ENCODE data around the gene TPO.

Gene TPO

GRCh38 chr2:1393321-1393720, 19.9 kb upstream of the TPO start:
- Mint-ChIP-seq H3K4me1 (peaks cover 19% of the 10 kb centered on the region), H3K9me3 (peaks cover 29% of the 10 kb centered on the region), H3K27ac (no peak overlapping the region), H3K36me3 (ENCODE audit: low read depth) (peaks cover 7% of the 10 kb centered on the region), H3K4me3 (no peak overlapping the region), H3K27me3 (ENCODE audit: low read depth, poor library complexity) (peaks cover 22% of the 10 kb centered on the region)
- TF ChIP-seq CTCF (IDR thresholded peaks at IDR 0.05), result no peak
- DNase-seq, result no peak

GRCh38 chr2:1394709-1395408, 18.4 kb upstream of the TPO start:
- Mint-ChIP-seq H3K27me3 (ENCODE audit: low read depth, poor library complexity) (peaks cover 24% of the 10 kb centered on the region), H3K4me3 (no peak overlapping the region), H3K9me3 (peaks cover 15% of the 10 kb centered on the region), H3K4me1 (peaks cover 14% of the 10 kb centered on the region), H3K36me3 (ENCODE audit: low read depth) (no peaks in the 10 kb centered on the region), H3K27ac (peak overlapping the region; percentile 36)
- TF ChIP-seq CTCF (IDR thresholded peaks at IDR 0.05), result no peak
- no peak for DNase-seq

- H3K27me3 Mint-ChIP-seq (ENCODE audit: low read depth, poor library complexity), result peaks cover 36% of the 10 kb centered on the region
- H3K9me3 Mint-ChIP-seq, result peaks cover 5% of the 10 kb centered on the region
- no peak for TF ChIP-seq CTCF (IDR thresholded peaks at IDR 0.05)
- H3K4me3 Mint-ChIP-seq, result no peak overlapping the region
- H3K4me1 Mint-ChIP-seq, result peaks cover 14% of the 10 kb centered on the region
- no peaks in the 10 kb centered on the region for H3K36me3 Mint-ChIP-seq (ENCODE audit: low read depth)
- no peak overlapping the region for H3K27ac Mint-ChIP-seq
- DNase-seq, result no peak
Observed at GRCh38 chr2:1397350-1397749, 15.9 kb upstream of the TPO start.

GRCh38 chr2:1398191-1398590, 15.1 kb upstream of the TPO start:
- Mint-ChIP-seq H3K36me3 (ENCODE audit: low read depth) (no peaks in the 10 kb centered on the region), H3K9me3 (peaks cover 5% of the 10 kb centered on the region), H3K4me3 (no peak overlapping the region)

GRCh38 chr2:1400943-1401735, 12.1 kb upstream of the TPO start:
- H3K4me1 Mint-ChIP-seq, result no peaks in the 10 kb centered on the region
- no peak overlapping the region for H3K4me3 Mint-ChIP-seq
- no peak for DNase-seq
- no peaks in the 10 kb centered on the region for H3K9me3 Mint-ChIP-seq
- H3K27ac Mint-ChIP-seq, result no peak overlapping the region
- H3K27me3 Mint-ChIP-seq (ENCODE audit: low read depth, poor library complexity), result peaks cover 27% of the 10 kb centered on the region
- H3K36me3 Mint-ChIP-seq (ENCODE audit: low read depth), result no peaks in the 10 kb centered on the region
- TF ChIP-seq CTCF (IDR thresholded peaks at IDR 0.05), result no peak

More at GRCh38 chr2:1398191-1398590, 15.1 kb upstream of the TPO start:
- TF ChIP-seq CTCF (IDR thresholded peaks at IDR 0.05), result no peak
- H3K27me3 Mint-ChIP-seq (ENCODE audit: low read depth, poor library complexity), result peaks cover 36% of the 10 kb centered on the region
- peaks cover 14% of the 10 kb centered on the region for H3K4me1 Mint-ChIP-seq
- no peak for DNase-seq
- H3K27ac Mint-ChIP-seq, result no peak overlapping the region

Measured in nephron progenitor cell (in vitro differentiated cells).